GM12892 (cell line): ENCODE measurements around the gene MELTF.

Experiments used
- POLR2A ChIP-seq: IDR thresholded peaks from 2 replicates; pipeline ENCODE4 v1.6.1; 2011; ENCODE audit warnings: low read depth, low read length, control low read depth
- POLR2AphosphoS5 ChIP-seq: IDR thresholded peaks from 2 replicates; pipeline ENCODE4 v1.6.1; 2011; ENCODE audit warnings: low read depth, low read length, control low read depth
- TAF1 ChIP-seq: IDR thresholded peaks from 2 replicates; pipeline ENCODE4 v1.6.1; 2011; ENCODE audit warnings: low read depth, mild to moderate bottlenecking, control low read depth, low read length, borderline replicate concordance

- TF ChIP-seq POLR2AphosphoS5 (no peak), POLR2A (no peak), TAF1 (no peak)
Observed at GRCh38 chr3:196965804-196966173, 63.8 kb downstream of the MELTF start.
